GM15510 (cell line): ENCODE data around the gene RPS6KA3.
A peak's percentile ranks its signal among the peaks of the same experiment; 100 is the strongest.

Experiments used
- POLR2A ChIP-seq: IDR thresholded peaks from 3 replicates; pipeline ENCODE4 v1.6.1; 2011; ENCODE audit warnings: borderline replicate concordance; ENCODE audit not compliant: insufficient read length; ENCODE audit errors: extremely low read depth

RPS6KA3 gene

GRCh38 chrX:20270562-20270890, 3.8 kb upstream of the RPS6KA3 start:
- no peak for TF ChIP-seq POLR2A

- no peak for TF ChIP-seq POLR2A
These were observed 3.3 kb upstream of the RPS6KA3 start for GRCh38 chrX:20269848-20270561.

- no peak for TF ChIP-seq POLR2A
These were observed 1.4 kb upstream of the RPS6KA3 start for GRCh38 chrX:20267931-20268701.

- TF ChIP-seq POLR2A = no peak
These were observed 860 bp upstream of the RPS6KA3 start for GRCh38 chrX:20267607-20267930.

- no peak for TF ChIP-seq POLR2A
These were observed 705 bp downstream of the RPS6KA3 start for GRCh38 chrX:20265726-20266681.

GRCh38 chrX:20265221-20265725, 1.4 kb downstream of the RPS6KA3 start:
- TF ChIP-seq POLR2A = peak; percentile 27

- no peak for TF ChIP-seq POLR2A
These were observed 3.2 kb downstream of the RPS6KA3 start for GRCh38 chrX:20263474-20263873.

GRCh38 chrX:20260885-20261284, 5.8 kb downstream of the RPS6KA3 start:
- no peak for TF ChIP-seq POLR2A

GRCh38 chrX:20254712-20255299, 11.9 kb downstream of the RPS6KA3 start:
- TF ChIP-seq POLR2A = no peak

- no peak for TF ChIP-seq POLR2A
These were observed 13.5 kb downstream of the RPS6KA3 start for GRCh38 chrX:20253232-20253543.

- TF ChIP-seq POLR2A = no peak
These were observed 14.1 kb downstream of the RPS6KA3 start for GRCh38 chrX:20252381-20253231.

- no peak for TF ChIP-seq POLR2A
These were observed 15.0 kb downstream of the RPS6KA3 start for GRCh38 chrX:20251691-20252090.

- TF ChIP-seq POLR2A = no peak
These were observed 18.0 kb downstream of the RPS6KA3 start for GRCh38 chrX:20248592-20249192.
